Fibroblast of upper back skin (primary cell): ENCODE results near the gene TCF15.
"Not testable (repeated sequence)": the region's sequence is repeated elsewhere in the genome, so short reads cannot be mapped to it uniquely, and the experiment has no call there.

Experiments used
- DNase-seq: peaks from one replicate; pipeline ENCODE4 v3.0.0-alpha.2; 2013

TCF15 gene

GRCh38 chr20:642013-642397 lies 31.9 kb upstream of the TCF15 start:
- DNase-seq, result not testable (repeated sequence)

DNA sequence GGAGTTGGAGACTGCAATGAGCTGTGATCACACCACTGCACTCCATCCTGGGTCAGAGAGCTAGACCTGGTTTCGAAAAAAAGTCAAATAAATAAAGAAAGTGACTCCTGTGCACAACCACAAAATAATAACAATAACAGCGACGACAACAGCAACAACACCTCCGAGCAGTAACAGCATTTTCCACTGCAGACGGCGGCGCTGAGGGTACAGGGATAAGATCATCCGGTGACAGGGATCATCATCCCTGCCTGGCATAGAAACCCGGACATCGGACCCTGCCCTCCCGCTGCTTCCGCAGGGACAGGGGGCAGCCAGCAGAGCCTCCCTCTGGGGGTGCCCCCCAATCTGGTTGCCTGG lies 31.4 kb upstream of the TCF15 start:
- no peak for DNase-seq

GRCh38 chr20:640674-641515 lies 30.8 kb upstream of the TCF15 start:
- no peak for DNase-seq

DNA sequence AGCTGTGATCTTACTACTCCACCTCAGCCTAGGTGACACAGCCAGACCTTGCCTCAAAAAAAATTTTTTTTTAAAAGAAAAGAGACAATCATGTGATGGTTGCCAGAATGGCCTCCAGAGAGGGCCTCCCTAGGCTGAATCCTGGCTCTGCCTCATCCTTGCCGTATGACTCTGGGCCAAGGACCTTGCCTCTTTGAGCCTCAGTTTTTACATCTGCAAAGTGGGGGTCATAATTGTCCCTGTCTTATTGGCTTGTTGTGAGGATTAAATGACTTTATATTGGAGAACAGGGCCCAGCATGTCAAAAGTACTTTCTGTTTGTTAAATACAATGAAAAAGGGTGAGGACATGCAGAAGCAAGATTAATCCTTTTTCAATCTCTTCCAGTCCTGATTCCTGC lies 28.5 kb upstream of the TCF15 start:
- DNase-seq, result no peak

GRCh38 chr20:637559-637958 lies 27.4 kb upstream of the TCF15 start:
- DNase-seq, result no peak

DNA sequence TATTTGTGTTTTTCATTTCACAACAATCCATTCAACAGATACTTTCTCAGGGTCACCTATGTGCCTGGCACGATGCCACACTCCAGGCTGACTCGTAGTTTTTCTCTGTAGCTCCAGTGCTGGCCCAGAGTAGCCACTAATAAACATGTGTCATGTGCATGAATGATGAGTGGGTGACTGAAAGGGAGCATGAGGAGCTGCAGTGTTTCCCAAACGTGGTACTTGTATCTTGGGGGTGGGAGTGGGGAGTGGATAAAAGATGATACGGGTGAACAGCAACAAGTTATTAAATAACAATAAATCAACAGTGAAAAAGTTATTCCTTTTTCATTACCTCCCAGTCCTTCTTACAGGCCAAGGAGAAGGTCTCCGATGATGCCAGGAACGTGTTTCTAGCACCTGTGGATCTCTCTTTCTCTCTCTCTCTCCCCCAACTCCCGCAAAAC lies 25.8 kb upstream of the TCF15 start:
- no peak for DNase-seq

- no peak for DNase-seq
These were observed 25.2 kb upstream of the TCF15 start for GRCh38 chr20:635028-635892.

DNA sequence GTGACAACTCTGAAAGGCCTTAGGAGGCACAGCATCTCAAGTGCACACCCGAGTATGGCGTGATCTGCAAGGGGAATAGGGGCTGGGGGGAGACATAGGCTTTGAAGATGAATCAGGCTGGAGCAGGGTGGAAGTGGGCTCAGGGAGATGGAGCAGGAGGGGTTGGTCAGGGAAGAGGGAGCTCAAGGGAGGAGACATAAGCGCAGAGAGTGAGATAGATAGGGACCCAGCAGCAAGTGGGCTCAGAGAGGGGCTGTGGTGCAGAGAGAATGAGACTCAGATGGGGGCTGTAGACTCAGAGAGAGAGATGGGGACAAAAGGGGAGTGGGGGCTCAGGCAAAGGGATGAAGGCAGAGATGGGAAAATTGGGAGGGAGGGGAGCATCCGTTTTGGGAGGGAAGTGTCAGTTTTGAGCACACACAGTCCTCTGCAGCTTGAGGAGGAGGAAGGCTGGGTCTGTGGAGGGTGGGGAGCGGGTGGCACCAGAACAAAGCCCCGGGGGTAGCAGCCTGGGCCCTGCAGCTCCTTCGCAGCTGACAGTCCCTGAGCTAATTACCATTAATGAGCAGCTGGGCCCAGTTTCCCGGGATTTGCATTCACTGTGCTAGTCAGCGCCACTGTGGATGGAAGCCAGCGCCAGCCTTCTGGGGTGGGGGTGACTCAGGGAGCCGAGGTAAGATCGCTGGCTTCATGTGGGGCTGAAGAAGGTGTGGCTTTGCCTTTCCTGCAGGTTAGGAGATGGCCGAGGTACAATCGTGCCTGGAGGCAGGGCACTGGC lies 24.2 kb upstream of the TCF15 start:
- no peak for DNase-seq

- no peak for DNase-seq
These were observed 21.0 kb upstream of the TCF15 start for GRCh38 chr20:631101-631500.

- DNase-seq, result no peak
These were observed 16.5 kb upstream of the TCF15 start for GRCh38 chr20:626579-626978.

DNA sequence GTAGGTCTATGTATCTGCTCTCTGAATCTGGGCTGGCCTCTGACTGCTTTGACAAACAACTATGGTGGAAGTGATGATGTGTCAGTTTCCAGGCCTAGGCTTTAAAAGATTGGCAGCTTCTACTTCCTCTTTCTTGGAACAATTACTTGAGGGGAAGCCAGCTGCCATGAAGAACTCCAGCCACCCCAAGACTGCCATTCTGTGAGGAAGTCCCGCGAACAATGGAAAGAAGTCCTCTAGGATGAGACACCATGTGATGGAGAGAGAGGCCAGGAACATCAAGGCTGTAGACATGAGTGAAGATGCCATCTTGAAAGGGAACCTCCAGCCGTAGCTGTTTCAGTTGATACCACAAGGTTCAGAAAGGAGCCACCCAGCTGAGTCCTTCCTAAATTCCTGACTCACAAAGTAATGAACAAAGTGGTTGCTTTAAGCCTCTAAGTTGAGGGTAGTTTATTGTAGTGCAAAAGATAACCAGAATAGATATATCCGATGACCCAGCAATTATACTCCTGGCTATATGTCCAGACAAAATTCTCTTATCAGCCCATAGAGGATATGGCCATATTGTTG lies 15.3 kb upstream of the TCF15 start:
- DNase-seq, result no peak

GRCh38 chr20:623704-624103 lies 13.6 kb upstream of the TCF15 start:
- DNase-seq, result no peak

DNA sequence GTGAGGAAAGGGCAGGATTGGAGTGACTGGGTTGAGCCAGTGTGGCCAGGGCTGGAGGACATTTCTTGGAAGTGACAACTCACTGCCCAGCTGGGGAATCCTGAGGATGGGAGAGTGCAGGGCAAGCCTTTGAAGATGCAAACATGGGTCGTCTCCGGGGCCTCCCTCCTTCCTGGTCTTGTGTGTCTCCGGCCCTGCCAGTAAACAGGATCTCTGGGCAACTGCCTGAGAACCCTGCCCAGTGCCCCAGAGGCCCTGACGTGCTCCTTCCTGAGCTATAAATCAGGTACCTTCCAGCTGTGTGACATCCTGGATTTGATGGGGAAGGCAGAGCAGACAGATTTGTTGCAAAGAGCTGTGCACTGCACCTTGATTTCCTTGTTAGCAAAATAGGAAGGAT lies 12.9 kb upstream of the TCF15 start:
- DNase-seq, result no peak

DNA sequence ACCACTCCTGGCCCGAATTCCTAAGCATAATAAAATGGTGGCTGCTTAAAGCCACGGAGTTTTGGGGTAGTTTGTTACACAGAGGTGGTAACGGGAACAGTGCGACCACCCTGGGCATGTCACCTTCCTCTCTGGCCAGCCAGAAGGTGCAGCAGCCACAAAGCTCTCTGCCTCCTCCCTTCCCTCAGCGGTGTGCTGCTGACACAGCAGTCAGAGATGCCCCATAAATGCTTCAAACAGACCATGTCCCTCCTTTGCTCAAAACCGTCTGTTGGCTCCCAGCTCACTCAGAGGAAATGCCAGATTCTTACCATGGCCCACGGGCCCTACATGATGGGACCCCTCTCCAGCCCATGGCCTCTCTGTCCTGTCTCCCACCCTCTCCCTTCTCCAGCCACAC lies 12.1 kb upstream of the TCF15 start:
- DNase-seq, result no peak

DNA sequence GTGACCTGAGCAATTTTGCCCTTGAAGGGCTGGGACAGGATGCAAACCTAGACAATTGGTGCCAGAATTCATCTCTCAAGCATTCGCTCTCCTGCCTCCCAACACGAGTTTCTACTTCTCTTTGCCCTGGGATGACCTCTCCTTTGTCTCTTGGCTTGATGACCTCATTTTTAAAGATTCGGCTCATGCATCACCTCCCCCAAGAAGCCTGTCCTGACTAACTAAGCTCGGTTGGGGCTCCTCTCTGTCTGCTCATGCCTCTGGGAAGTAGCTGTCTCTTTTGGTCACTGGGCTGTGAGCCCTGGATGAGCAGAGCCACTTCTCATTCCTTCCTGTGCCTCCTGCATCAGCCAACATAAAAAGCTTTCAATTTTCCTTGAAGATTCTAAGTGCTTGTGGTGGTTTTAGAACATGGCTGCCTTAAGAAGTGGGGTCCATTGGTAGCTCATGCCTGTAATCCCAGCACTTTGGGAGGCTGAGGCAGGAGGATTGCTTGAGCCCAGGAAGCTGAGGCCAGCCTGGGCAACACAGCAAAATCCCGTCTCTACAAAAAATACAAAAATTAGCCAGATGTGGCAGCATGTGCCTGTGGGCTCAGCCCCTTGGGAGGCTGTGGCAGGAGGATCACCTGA lies 11.1 kb upstream of the TCF15 start:
- DNase-seq, result peak; percentile 32

DNA sequence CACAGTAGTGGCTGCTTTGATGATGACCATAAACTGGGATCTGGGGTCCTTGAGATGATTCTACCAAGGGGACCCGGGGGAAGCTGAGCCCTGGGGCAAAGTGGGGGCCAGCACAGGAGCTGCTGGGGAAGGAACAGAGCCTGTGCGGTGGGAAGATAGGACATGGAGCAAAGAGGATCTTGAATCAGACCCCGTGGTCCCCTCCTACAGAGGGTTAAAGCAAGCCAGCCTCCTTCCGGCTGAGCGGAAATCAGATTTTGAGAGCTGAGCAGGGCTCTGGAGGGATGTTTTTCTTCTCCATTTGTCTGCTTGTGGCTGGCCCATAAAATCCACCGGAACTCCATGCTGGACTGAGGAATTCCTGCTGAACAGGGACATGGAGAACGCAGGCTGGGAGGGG lies 10.1 kb upstream of the TCF15 start:
- DNase-seq, result no peak

- DNase-seq, result no peak
These were observed 8.9 kb upstream of the TCF15 start for GRCh38 chr20:618980-619379.

DNA sequence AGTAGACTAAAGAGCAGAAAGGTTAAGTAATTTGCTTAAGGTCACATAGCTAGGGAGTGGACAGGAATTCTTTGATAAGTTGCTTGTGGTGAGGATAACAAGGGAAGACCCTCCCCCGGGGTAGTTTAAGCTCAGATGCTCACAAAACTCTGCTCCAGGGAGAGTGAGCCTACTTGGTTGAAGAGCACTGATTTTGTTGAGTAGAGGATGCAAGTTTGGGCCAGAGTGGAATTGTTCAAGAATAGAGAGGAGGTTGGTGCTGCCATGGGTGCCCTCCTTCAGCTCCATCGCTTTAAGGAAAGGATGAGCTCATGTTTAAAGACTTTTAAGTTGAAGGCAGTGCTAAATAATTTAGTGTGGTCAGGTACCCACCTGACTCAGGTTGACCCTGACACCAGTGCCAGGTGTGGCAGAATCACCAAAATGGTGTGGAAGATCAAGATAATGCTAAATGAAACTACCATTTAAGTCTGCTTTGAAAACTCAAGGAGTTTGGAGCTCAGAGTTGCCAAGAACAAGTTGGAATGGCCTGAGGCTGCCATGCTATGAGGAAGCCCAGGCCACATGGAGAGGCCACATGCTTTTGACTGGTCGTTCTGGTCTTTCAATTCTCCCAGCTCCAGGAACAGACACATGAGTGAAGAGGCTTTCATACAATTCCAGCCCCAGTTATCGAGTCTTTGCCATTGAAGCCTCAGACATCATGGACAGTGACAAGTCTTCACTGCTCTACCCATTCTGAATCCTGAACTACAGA lies 8.0 kb upstream of the TCF15 start:
- DNase-seq, result no peak

DNA sequence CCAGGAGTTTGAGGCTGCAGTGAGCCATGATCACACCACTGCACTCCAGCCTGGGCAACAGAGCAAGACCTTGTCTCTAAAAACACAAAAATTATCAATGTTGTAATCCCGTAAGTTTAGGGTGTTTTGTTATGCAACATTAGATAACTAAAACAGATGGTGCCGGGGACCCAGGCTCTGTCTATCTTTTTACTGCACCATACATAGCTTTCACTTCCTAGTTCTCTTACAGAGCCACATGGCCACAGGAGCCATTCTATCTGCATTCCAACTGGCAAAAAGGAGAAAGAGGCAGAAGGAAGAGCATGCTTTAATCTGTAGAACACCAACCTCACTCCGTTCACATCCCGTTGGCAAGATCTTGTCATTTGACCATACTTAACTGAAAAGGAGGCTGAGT lies 5.4 kb upstream of the TCF15 start:
- DNase-seq, result no peak

DNA sequence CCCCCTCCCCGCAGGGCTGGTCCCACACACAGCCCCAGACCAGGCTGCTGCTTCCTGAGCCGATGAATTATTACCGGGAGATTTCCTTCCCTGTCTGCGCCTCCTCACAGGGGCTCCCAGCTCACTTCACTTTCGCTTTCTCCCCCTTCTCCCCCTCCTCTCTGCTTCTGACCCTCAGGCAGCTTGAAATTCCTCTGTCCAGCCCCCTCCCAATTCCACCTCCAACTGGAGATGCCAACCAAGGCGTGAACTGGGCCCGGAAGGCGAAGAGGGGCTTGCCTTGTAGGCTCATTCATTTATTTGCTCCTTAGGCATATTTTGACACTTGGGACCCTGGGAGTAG lies 1.7 kb upstream of the TCF15 start:
- no peak for DNase-seq

DNA sequence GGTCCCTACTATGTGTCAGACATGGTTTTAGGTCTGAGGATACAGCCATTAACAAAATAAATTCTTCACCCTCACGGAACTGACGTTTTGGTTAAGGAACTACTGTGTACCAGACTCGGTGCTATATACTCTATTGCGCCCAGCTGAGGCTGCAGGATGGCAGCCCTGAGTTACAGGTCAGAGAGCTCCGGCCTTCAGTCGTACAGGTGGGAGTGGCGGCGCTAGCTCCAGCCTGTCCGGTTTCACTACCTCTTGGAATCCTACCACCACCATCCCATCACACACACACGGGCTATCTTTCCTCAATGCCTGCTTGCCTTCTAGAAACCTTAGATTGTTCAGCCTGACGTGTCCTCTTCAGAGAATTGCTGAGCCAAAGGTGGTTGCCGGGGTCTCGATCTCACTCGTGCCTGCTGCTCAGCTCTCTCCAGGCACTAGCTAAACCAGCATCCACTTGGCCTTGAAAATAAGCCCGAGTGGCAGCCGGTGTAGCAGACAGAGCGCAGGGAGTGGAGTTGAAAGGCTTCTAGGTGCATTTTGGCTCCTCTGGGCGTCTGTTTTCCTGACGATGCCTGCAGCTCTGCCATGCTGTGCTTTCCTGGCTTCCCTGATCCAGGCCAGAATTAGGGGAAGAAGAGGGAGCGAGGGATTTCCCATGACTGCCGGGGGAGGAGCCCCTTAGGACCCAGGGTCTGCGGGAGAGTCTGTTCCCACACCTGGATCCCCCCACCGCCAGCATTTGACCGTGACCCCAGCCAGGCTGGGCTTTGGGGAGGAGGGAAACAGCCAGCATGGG lies 1.1 kb upstream of the TCF15 start:
- DNase-seq, result no peak
